Naive thymus-derived CD4-positive, alpha-beta T cell (primary cell): ENCODE results near the gene FIZ1. TPM values are rescaled to one million over a fixed set of nuclear protein-coding genes. Genes with fewer than 3 reads are reported as not detected.

ENCODE experiments used
- ATAC-seq: fragments of 150-1000 bp; cut with Tn5 transposase; 2 replicates; pipeline ENCODE4 v1.10.0; 2021; ENCODE audit warnings: mild to moderate bottlenecking, moderate library complexity
- CTCF ChIA-PET: fragments of 350-600 bp; sonication (Branson Sonifier 250); formaldehyde crosslinking; loops from one replicate; lab custom pipeline; 2021; ENCODE audit warnings: antibody characterized with exemption; lab: Charles Lee
- POLR2A ChIA-PET: fragments of 350-600 bp; sonication (Branson Sonifier 250); formaldehyde crosslinking; loops from one replicate; lab custom pipeline; 2021; ENCODE audit warnings: antibody characterized with exemption, inconsistent platforms; lab: Charles Lee
- DNase-seq, 9 donors: peaks; one replicate each; pipeline versions ENCODE4 v3.0.0 to v3.0.0-alpha.2; 2020 to 2022; ENCODE audit warnings: mixed read lengths in 1 of 9
- H3K27ac ChIP-seq: one replicate; pipeline ENCODE4 v1.7.0; 2013; ENCODE audit warnings: mild to moderate bottlenecking, low read depth, low read length, moderate library complexity
- H3K27me3 ChIP-seq, 2 donors: one replicate each; pipeline ENCODE4 v1.7.0; 2013; ENCODE audit warnings: low read length in 2 of 2, mild to moderate bottlenecking in 2 of 2, moderate library complexity in 2 of 2; ENCODE audit not compliant: control insufficient read depth in 2 of 2, insufficient read depth in 2 of 2
- H3K36me3 ChIP-seq, 3 experiments: 1 replicate in 2 of 3; 2 replicates in 1 of 3; pipeline ENCODE4 v1.7.0; 2013; ENCODE audit warnings: low read length in 3 of 3, mild to moderate bottlenecking in 3 of 3, moderate library complexity in 1 of 3; ENCODE audit not compliant: insufficient read depth in 3 of 3, control insufficient read depth in 2 of 3
- H3K4me1 ChIP-seq, 2 donors: one replicate each; pipeline ENCODE4 v1.7.0; 2013; ENCODE audit warnings: low read length in 2 of 2, mild to moderate bottlenecking in 2 of 2, moderate library complexity in 1 of 2; ENCODE audit not compliant: control insufficient read depth in 2 of 2, insufficient read depth in 2 of 2
- H3K4me3 ChIP-seq: 2 replicates; pipeline ENCODE4 v1.7.0; 2013; ENCODE audit warnings: mild to moderate bottlenecking, low read length
- H3K9me3 ChIP-seq, 3 experiments: 1 replicate in 2 of 3; 2 replicates in 1 of 3; pipeline ENCODE4 v1.7.0; 2013; ENCODE audit warnings: low read length in 3 of 3; ENCODE audit not compliant: control insufficient read depth in 2 of 3
- H3K27ac Mint-ChIP-seq, 9 donors: one replicate each; pipeline ENCODE4 v1.8.0; 2020 to 2022; ENCODE audit warnings: mixed read lengths in 9 of 9, mild to moderate bottlenecking in 8 of 9, moderate library complexity in 5 of 9, inconsistent platforms in 2 of 9
- H3K27me3 Mint-ChIP-seq, 5 donors: one replicate each; pipeline ENCODE4 v1.8.0; 2021 to 2022; ENCODE audit warnings: mixed read lengths in 5 of 5, mild to moderate bottlenecking in 1 of 5
- H3K36me3 Mint-ChIP-seq, 5 donors: one replicate each; pipeline ENCODE4 v1.8.0; 2020 to 2022; ENCODE audit warnings: mixed read lengths in 5 of 5, mild to moderate bottlenecking in 3 of 5, inconsistent platforms in 1 of 5
- H3K4me1 Mint-ChIP-seq, 7 donors: one replicate each; pipeline ENCODE4 v1.8.0; 2020 to 2022; ENCODE audit warnings: mixed read lengths in 7 of 7, mild to moderate bottlenecking in 3 of 7, inconsistent platforms in 1 of 7
- H3K4me3 Mint-ChIP-seq, 10 donors: one replicate each; pipeline ENCODE4 v1.8.0; 2020 to 2022; ENCODE audit warnings: mild to moderate bottlenecking in 10 of 10, mixed read lengths in 10 of 10, moderate library complexity in 6 of 10, inconsistent platforms in 2 of 10
- H3K9me3 Mint-ChIP-seq, 11 donors: one replicate each; pipeline ENCODE4 v1.8.0; 2020 to 2022; ENCODE audit warnings: mixed read lengths in 11 of 11, mild to moderate bottlenecking in 4 of 11, inconsistent platforms in 1 of 11, moderate library complexity in 1 of 11
- intact Hi-C, 2 donors: fragments of 100-400 bp; cut with micrococcal nuclease; formaldehyde crosslinking; loops; one replicate each; pipeline ENCODE4 v1.15.1; 2023
- polyA plus RNA-seq, 2 donors: library from polyadenylated mRNA; unstranded; fragments of 300-500 nt; fragmentation: Illumina TruSeq; gene quantifications; one replicate each; pipeline ENCODE4 v1.2.3, GENCODE V29; 2021
- total RNA-seq, 6 experiments: library from RNA in 5 of 6; stranded (reverse) in 5 of 6; gene quantifications; 1 replicate in 5 of 6; 2 replicates in 1 of 6; pipeline ENCODE4 v1.2.3 and lab custom pipeline; 2021 to 2026

FIZ1 gene
- total and polyA plus RNA-seq, 7 experiments from 2014 or later = 3.3 to 32.0 (median 10.6) TPM

DNA sequence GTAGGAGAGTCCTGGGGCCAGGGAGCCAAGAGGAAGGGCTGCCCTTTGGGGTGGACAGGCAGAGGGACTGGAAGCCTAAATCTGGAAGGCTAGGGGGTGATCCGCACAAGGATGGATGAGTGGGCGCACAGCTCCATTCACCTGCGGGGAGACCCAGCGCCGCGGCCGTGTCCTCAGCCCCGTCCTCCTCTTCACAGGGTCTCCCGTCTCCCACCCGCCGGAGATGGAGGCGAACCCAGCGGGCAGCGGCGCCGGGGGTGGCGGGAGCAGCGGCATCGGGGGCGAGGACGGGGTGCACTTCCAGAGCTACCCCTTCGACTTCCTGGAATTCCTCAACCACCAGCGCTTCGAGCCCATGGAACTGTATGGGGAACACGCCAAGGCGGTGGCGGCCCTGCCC, 14.1 kb upstream of the FIZ1 start:
- no peak overlapping the region for H3K4me3 Mint-ChIP-seq
- H3K27me3 ChIP-seq = no peaks in the 10 kb centered on the region
- H3K4me3 ChIP-seq = no peak overlapping the region
- ATAC-seq = no peak
- ChIA-PET CTCF (no interaction called here), POLR2A (no interaction called here)
- H3K36me3 Mint-ChIP-seq = peaks cover 0 to 23% (median 6%) of the 10 kb centered on the region in 5 donors
- no peak for DNase-seq
- H3K9me3 Mint-ChIP-seq = no peaks in the 10 kb centered on the region
- peak overlapping the region in 1 of 9 donors; percentile 65 for H3K27ac Mint-ChIP-seq
- H3K9me3 ChIP-seq = no peaks in the 10 kb centered on the region
- no peak overlapping the region for H3K27ac ChIP-seq
- peaks cover 18 to 38% (median 33%) of the 10 kb centered on the region in 7 donors for H3K4me1 Mint-ChIP-seq
- intact Hi-C loops = no loop called here
- H3K4me1 ChIP-seq = no peaks in the 10 kb centered on the region
- no peaks in the 10 kb centered on the region for H3K27me3 Mint-ChIP-seq
- peaks cover 0 to 61% (median 7%) of the 10 kb centered on the region in 3 experiments for H3K36me3 ChIP-seq

- Mint-ChIP-seq H3K9me3 (no peaks in the 10 kb centered on the region), H3K27me3 (no peaks in the 10 kb centered on the region), H3K4me1 (peaks cover 24 to 50% (median 42%) of the 10 kb centered on the region in 7 donors), H3K36me3 (peaks cover 0 to 25% (median 8%) of the 10 kb centered on the region in 5 donors), H3K27ac (peak overlapping the region in 6 of 9 donors; percentile 11 to 62 (median 27)), H3K4me3 (no peak overlapping the region)
- peak; percentile 46 for ATAC-seq
- Histone ChIP-seq H3K4me3 (no peak overlapping the region), H3K27me3 (no peaks in the 10 kb centered on the region), H3K4me1 (no peaks in the 10 kb centered on the region), H3K36me3 (peaks cover 0 to 55% (median 3%) of the 10 kb centered on the region in 3 experiments), H3K27ac (no peak overlapping the region), H3K9me3 (no peaks in the 10 kb centered on the region)
- ChIA-PET CTCF (no interaction called here), POLR2A (interaction anchor here (0.7 kb wide), 1 partner anchor 12 kb away, joined by 3 read pairs; the partner anchor contains the start of gene ZNF524)
- intact Hi-C loops = no loop called here
- DNase-seq = no peak
These were observed 12.8 kb upstream of the FIZ1 start for GRCh38 chr19:55611983-55612645.

GRCh38 chr19:55611300-55611982, 12.1 kb upstream of the FIZ1 start:
- Mint-ChIP-seq H3K9me3 (no peaks in the 10 kb centered on the region), H3K4me3 (no peak overlapping the region), H3K27me3 (no peaks in the 10 kb centered on the region), H3K36me3 (peaks cover 0 to 29% (median 8%) of the 10 kb centered on the region in 5 donors), H3K4me1 (peaks cover 31 to 56% (median 49%) of the 10 kb centered on the region in 7 donors), H3K27ac (peak overlapping the region in 6 of 9 donors; percentile 10 to 62 (median 30))
- intact Hi-C loops = no loop called here
- no peak for ATAC-seq
- POLR2A ChIA-PET = interaction anchor here (0.7 kb wide), 1 partner anchor 12 kb away, joined by 3 read pairs; the partner anchor contains the start of gene ZNF524
- H3K9me3 ChIP-seq = no peaks in the 10 kb centered on the region
- peaks cover 0 to 50% (median 3%) of the 10 kb centered on the region in 3 experiments for H3K36me3 ChIP-seq
- no peaks in the 10 kb centered on the region for H3K27me3 ChIP-seq
- no peak for DNase-seq
- no peak overlapping the region for H3K27ac ChIP-seq
- H3K4me1 ChIP-seq = peaks cover 5 to 6% of the 10 kb centered on the region in 2 donors
- CTCF ChIA-PET = no interaction called here
- H3K4me3 ChIP-seq = no peak overlapping the region

DNA sequence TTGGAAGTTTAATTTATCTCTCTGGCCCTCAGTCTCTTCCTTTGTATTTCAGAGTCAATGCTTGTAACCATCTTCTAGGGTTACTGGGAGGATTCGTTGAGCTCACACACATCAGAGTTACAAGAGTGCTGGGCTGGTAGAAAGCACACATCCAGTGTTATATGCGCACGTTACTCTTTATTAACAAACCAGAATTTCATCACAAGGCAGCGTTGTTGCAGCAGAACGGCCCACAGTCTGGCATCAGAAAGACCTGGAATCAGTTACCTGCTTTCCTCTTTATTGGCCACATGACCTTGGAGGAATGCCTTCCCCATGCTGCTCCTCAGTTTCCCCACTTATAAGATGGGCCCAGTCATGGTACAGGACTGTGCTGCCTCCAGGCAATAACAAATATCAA, 10.0 kb upstream of the FIZ1 start:
- H3K9me3 ChIP-seq = no peaks in the 10 kb centered on the region
- intact Hi-C loops = loop anchor here in 1 of 2 donors (5.0 kb wide), 1 partner anchor 1147 kb away; the partner anchor contains the start of gene LENG9
- Mint-ChIP-seq H3K27ac (peak overlapping the region in 5 of 9 donors; percentile 9 to 59 (median 31)), H3K36me3 (peaks cover 0 to 29% (median 8%) of the 10 kb centered on the region in 5 donors), H3K27me3 (peaks cover 0 to 3% (median 0%) of the 10 kb centered on the region in 5 donors), H3K4me1 (peaks cover 44 to 70% (median 63%) of the 10 kb centered on the region in 7 donors), H3K9me3 (no peaks in the 10 kb centered on the region), H3K4me3 (no peak overlapping the region)
- peaks cover 7 to 12% of the 10 kb centered on the region in 2 donors for H3K4me1 ChIP-seq
- H3K27ac ChIP-seq = no peak overlapping the region
- peaks cover 0 to 35% (median 3%) of the 10 kb centered on the region in 3 experiments for H3K36me3 ChIP-seq
- ChIA-PET POLR2A (interaction anchor here (6.9 kb wide), 1 partner anchor 16 kb away, joined by 76 read pairs; the partner anchor contains the start of gene ZNF784), CTCF (interaction anchor here (0.8 kb wide), 1 partner anchor 24 kb away, joined by 4 read pairs; no protein-coding TSS in a partner anchor)
- H3K4me3 ChIP-seq = no peak overlapping the region
- no peaks in the 10 kb centered on the region for H3K27me3 ChIP-seq
- ATAC-seq (no peak), DNase-seq (no peak)

DNA sequence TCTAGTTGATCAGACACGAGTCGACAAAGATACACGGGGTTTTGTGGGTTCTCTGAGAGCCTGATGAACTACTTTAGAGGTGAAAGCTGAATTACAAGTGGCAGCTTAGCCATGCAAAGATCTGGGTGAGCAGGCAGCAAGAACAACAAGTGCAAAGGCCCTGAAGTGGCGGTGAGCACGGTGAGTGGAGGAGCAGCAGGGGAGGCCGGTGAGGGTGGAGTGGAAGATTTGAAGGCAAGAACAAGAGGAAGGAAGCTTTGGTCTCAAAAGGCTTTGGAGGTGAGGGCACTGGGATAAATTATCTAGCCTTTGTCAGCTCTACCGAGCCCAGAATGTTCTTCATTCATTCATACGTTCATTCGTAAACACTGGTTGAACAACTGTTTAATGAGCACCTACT, 7.5 kb upstream of the FIZ1 start:
- Histone ChIP-seq H3K27ac (peak overlapping the region; percentile 90), H3K9me3 (no peaks in the 10 kb centered on the region), H3K4me3 (peak overlapping the region; percentile 78), H3K36me3 (peaks cover 0 to 23% (median 0%) of the 10 kb centered on the region in 3 experiments), H3K27me3 (no peaks in the 10 kb centered on the region), H3K4me1 (peaks cover 7 to 12% of the 10 kb centered on the region in 2 donors)
- intact Hi-C loops = loop anchor here (1.0 to 5.0 kb wide), 4 partner anchors 24 to 1145 kb away; partner anchors contain the start of genes LENG9 (in 1 of the 2) and PPP1R12C (in 1 of the 2)
- POLR2A ChIA-PET = interaction anchor here (1.0 to 6.9 kb wide), 15 partner anchors 11 to 352 kb away, joined by 3 to 76 read pairs (median 7); partner anchors contain the start of genes U2AF2, ZNF581, ZNF628 and ZNF784
- CTCF ChIA-PET = interaction anchor here (0.6 to 3.5 kb wide), 19 partner anchors 11 to 375 kb away, joined by 3 to 42 read pairs (median 5); partner anchors contain the start of genes U2AF2, ZNF579, ZNF628 and ZNF784
- peak overlapping the region; percentile 74 to 98 (median 93) for H3K27ac Mint-ChIP-seq
- peaks cover 0 to 31% (median 8%) of the 10 kb centered on the region in 5 donors for H3K36me3 Mint-ChIP-seq
- peaks cover 41 to 73% (median 64%) of the 10 kb centered on the region in 7 donors for H3K4me1 Mint-ChIP-seq
- ATAC-seq = no peak
- peaks cover 0 to 3% (median 0%) of the 10 kb centered on the region in 5 donors for H3K27me3 Mint-ChIP-seq
- no peak for DNase-seq
- H3K4me3 Mint-ChIP-seq = peak overlapping the region; percentile 90 to 99 (median 93)
- no peaks in the 10 kb centered on the region for H3K9me3 Mint-ChIP-seq

GRCh38 chr19:55606471-55606787, 7.1 kb upstream of the FIZ1 start:
- Mint-ChIP-seq H3K4me3 (peak overlapping the region; percentile 90 to 99 (median 93)), H3K36me3 (peaks cover 0 to 31% (median 8%) of the 10 kb centered on the region in 5 donors), H3K4me1 (peaks cover 41 to 73% (median 66%) of the 10 kb centered on the region in 7 donors), H3K27ac (peak overlapping the region; percentile 77 to 98 (median 94)), H3K9me3 (no peaks in the 10 kb centered on the region), H3K27me3 (peaks cover 0 to 3% (median 0%) of the 10 kb centered on the region in 5 donors)
- intact Hi-C loops = loop anchor here (1.0 to 5.0 kb wide), 4 partner anchors 25 to 1144 kb away; partner anchors contain the start of genes LENG9 (in 1 of the 2) and PPP1R12C (in 1 of the 2)
- peaks cover 0 to 23% (median 0%) of the 10 kb centered on the region in 3 experiments for H3K36me3 ChIP-seq
- ChIA-PET CTCF (interaction anchor here (0.6 to 3.5 kb wide), 20 partner anchors 12 to 465 kb away, joined by 3 to 42 read pairs (median 5); partner anchors contain the start of genes U2AF2, ZNF579, ZNF628 and ZNF784), POLR2A (interaction anchor here (0.6 to 6.9 kb wide), 18 partner anchors 10 to 351 kb away, joined by 3 to 76 read pairs (median 6); partner anchors contain the start of genes U2AF2, ZNF581, ZNF628 and ZNF784)
- H3K4me3 ChIP-seq = peak overlapping the region; percentile 78
- H3K4me1 ChIP-seq = peaks cover 7 to 12% of the 10 kb centered on the region in 2 donors
- peak overlapping the region; percentile 90 for H3K27ac ChIP-seq
- ATAC-seq = no peak
- no peak for DNase-seq
- no peaks in the 10 kb centered on the region for H3K27me3 ChIP-seq
- H3K9me3 ChIP-seq = no peaks in the 10 kb centered on the region
